ENCODE results near the gene OPRM1. TPM values are rescaled to one million over a fixed set of nuclear protein-coding genes. Genes with fewer than 3 reads are reported as not detected.
"Not testable (repeated sequence)": the region's sequence is repeated elsewhere in the genome, so short reads cannot be mapped to it uniquely, and the experiment has no call there.

Gene OPRM1
- total RNA-seq, 1 experiment from 2014 or later, result not detected

GRCh38 chr6:154167126-154167525, 128.1 kb downstream of the OPRM1 start:
- Histone ChIP-seq H3K27ac (ENCODE audit: low read length) (no peak overlapping the region), H3K9me3 (ENCODE audit: control insufficient read depth, insufficient read depth, low read depth, low read length) (no peaks in the 10 kb centered on the region), H3K4me3 (ENCODE audit: low read depth in 2 of 2, low read length in 2 of 2) (no peak overlapping the region), H3K36me3 (ENCODE audit: control insufficient read depth, insufficient read depth, low read length) (no peaks in the 10 kb centered on the region), H3K4me1 (ENCODE audit: control insufficient read depth, insufficient read depth, low read length) (no peaks in the 10 kb centered on the region), H3K27me3 (ENCODE audit: control insufficient read depth, insufficient read depth, low read length) (no peaks in the 10 kb centered on the region)
- intact Hi-C loops (cut with micrococcal nuclease; ENCODE audit: unreplicated experiment), result no loop called here
- DNase-seq (ENCODE audit: low read depth, low spot score) (no peak), ATAC-seq (no peak)
- ChIA-PET CTCF (no interaction called here), POLR2A (no interaction called here)
- no peak for TF ChIP-seq POLR2AphosphoS5 (IDR thresholded peaks at IDR 0.05; ENCODE audit: low read depth, low read length)
- in situ Hi-C loops (cut with HindIII; ENCODE audit: low pct_unique_long_range_greater_than_20kb, low sequenced_read_pairs), result no loop called here
- no TSS peak for BruUV-seq (replicated peaks)

GRCh38 chr6:154169193-154169847, 130.3 kb downstream of the OPRM1 start:
- in situ Hi-C loops (cut with HindIII; ENCODE audit: low pct_unique_long_range_greater_than_20kb, low sequenced_read_pairs) (no loop called here), intact Hi-C loops (cut with micrococcal nuclease; ENCODE audit: unreplicated experiment) (no loop called here)
- ATAC-seq, result no peak
- no peaks in the 10 kb centered on the region for H3K4me1 ChIP-seq (ENCODE audit: control insufficient read depth, insufficient read depth, low read length)
- H3K36me3 ChIP-seq (ENCODE audit: control insufficient read depth, insufficient read depth, low read length), result no peaks in the 10 kb centered on the region
- CTCF ChIA-PET, result no interaction called here
- POLR2A ChIA-PET, result no interaction called here
- H3K27me3 ChIP-seq (ENCODE audit: control insufficient read depth, insufficient read depth, low read length), result no peaks in the 10 kb centered on the region
- H3K4me3 ChIP-seq (ENCODE audit: low read depth in 2 of 2, low read length in 2 of 2), result no peak overlapping the region
- H3K9me3 ChIP-seq (ENCODE audit: control insufficient read depth, insufficient read depth, low read depth, low read length), result no peaks in the 10 kb centered on the region
- DNase-seq (ENCODE audit: low read depth, low spot score), result no peak
- no peak overlapping the region for H3K27ac ChIP-seq (ENCODE audit: low read length)
- BruUV-seq (replicated peaks), result no TSS peak
- TF ChIP-seq REST (IDR thresholded peaks at IDR 0.05; ENCODE audit: insufficient read depth in 1 of 2, low read depth in 2 of 2, low read length in 1 of 2), result no peak

- intact Hi-C loops (cut with micrococcal nuclease; ENCODE audit: unreplicated experiment) (no loop called here), in situ Hi-C loops (cut with HindIII; ENCODE audit: low pct_unique_long_range_greater_than_20kb, low sequenced_read_pairs) (no loop called here)
- no peaks in the 10 kb centered on the region for H3K9me3 ChIP-seq (ENCODE audit: control insufficient read depth, insufficient read depth, low read depth, low read length)
- POLR2A ChIA-PET, result no interaction called here
- no peaks in the 10 kb centered on the region for H3K27me3 ChIP-seq (ENCODE audit: control insufficient read depth, insufficient read depth, low read length)
- no peak overlapping the region for H3K27ac ChIP-seq (ENCODE audit: low read length)
- TF ChIP-seq REST (IDR thresholded peaks at IDR 0.05; ENCODE audit: insufficient read depth in 1 of 2, low read depth in 2 of 2, low read length in 1 of 2) (no peak), CTCF (IDR thresholded peaks at IDR 0.05) (no peak), POLR2AphosphoS5 (IDR thresholded peaks at IDR 0.05; ENCODE audit: low read depth, low read length) (no peak), SIN3A (IDR thresholded peaks at IDR 0.05; ENCODE audit: borderline replicate concordance, insufficient read depth, low read depth, low read length) (no peak), TCF7L2 (IDR thresholded peaks at IDR 0.05; ENCODE audit: low read depth, low read length) (no peak)
- no peak overlapping the region for H3K4me3 ChIP-seq (ENCODE audit: low read depth in 2 of 2, low read length in 2 of 2)
- H3K36me3 ChIP-seq (ENCODE audit: control insufficient read depth, insufficient read depth, low read length), result no peaks in the 10 kb centered on the region
- no peak for ATAC-seq
- H3K4me1 ChIP-seq (ENCODE audit: control insufficient read depth, insufficient read depth, low read length), result no peaks in the 10 kb centered on the region
- no peak for DNase-seq (ENCODE audit: low read depth, low spot score)
- CTCF ChIA-PET, result no interaction called here
- BruUV-seq (replicated peaks), result no TSS peak
Observed at GRCh38 chr6:154170106-154170505, 131.1 kb downstream of the OPRM1 start.

GRCh38 chr6:154172393-154172792, 133.4 kb downstream of the OPRM1 start:
- in situ Hi-C loops (cut with HindIII; ENCODE audit: low pct_unique_long_range_greater_than_20kb, low sequenced_read_pairs); H3K36me3 ChIP-seq (ENCODE audit: control insufficient read depth, insufficient read depth, low read length); H3K9me3 ChIP-seq (ENCODE audit: control insufficient read depth, insufficient read depth, low read depth, low read length); H3K4me3 ChIP-seq (ENCODE audit: low read depth in 2 of 2, low read length in 2 of 2); ATAC-seq; intact Hi-C loops (cut with micrococcal nuclease; ENCODE audit: unreplicated experiment); H3K27ac ChIP-seq (ENCODE audit: low read length); DNase-seq (ENCODE audit: low read depth, low spot score); H3K4me1 ChIP-seq (ENCODE audit: control insufficient read depth, insufficient read depth, low read length); POLR2A ChIA-PET; H3K27me3 ChIP-seq (ENCODE audit: control insufficient read depth, insufficient read depth, low read length); BruUV-seq (replicated peaks): not testable (repeated sequence)
- CTCF ChIA-PET, result interaction anchor here (0.7 kb wide), 1 partner anchor 683 kb away, joined by 3 read pairs; no protein-coding TSS in a partner anchor
